GM19351 (cell line): Measurements from ENCODE around the gene SS18.

Experiments
- ATAC-seq: cut with Tn5 transposase; IDR thresholded peaks from one replicate; pipeline ENCODE4 v1.9.1; 2021; ENCODE audit warnings: mild to moderate bottlenecking, moderate library complexity; ENCODE audit not compliant: unreplicated experiment

SS18 gene

GRCh38 chr18:26073758-26074157 is 16.7 kb downstream of the SS18 start:
- ATAC-seq = no peak

GRCh38 chr18:26071725-26072124 is 18.7 kb downstream of the SS18 start:
- ATAC-seq = no peak

- no peak for ATAC-seq
Observed at GRCh38 chr18:26071020-26071419, 19.4 kb downstream of the SS18 start.

- ATAC-seq = no peak
Observed at GRCh38 chr18:26059357-26059756, 31.1 kb downstream of the SS18 start.

- no peak for ATAC-seq
Observed at GRCh38 chr18:26057344-26057773, 33.1 kb downstream of the SS18 start.

GRCh38 chr18:26056291-26056690 is 34.1 kb downstream of the SS18 start:
- ATAC-seq = no peak

- no peak for ATAC-seq
Observed at GRCh38 chr18:26052505-26052904, 37.9 kb downstream of the SS18 start.

GRCh38 chr18:26051843-26052242 is 38.6 kb downstream of the SS18 start:
- no peak for ATAC-seq

- no peak for ATAC-seq
Observed at GRCh38 chr18:26046419-26047077, 43.9 kb downstream of the SS18 start.

GRCh38 chr18:26044807-26045206 is 45.6 kb downstream of the SS18 start:
- no peak for ATAC-seq

GRCh38 chr18:26040051-26040656 is 50.3 kb downstream of the SS18 start:
- no peak for ATAC-seq

- ATAC-seq = no peak
Observed at GRCh38 chr18:26039203-26039602, 51.2 kb downstream of the SS18 start.

GRCh38 chr18:26036635-26037034 is 53.8 kb downstream of the SS18 start:
- no peak for ATAC-seq

GRCh38 chr18:26034850-26035497 is 55.4 kb downstream of the SS18 start:
- ATAC-seq = no peak

GRCh38 chr18:26022585-26022984 is 67.8 kb downstream of the SS18 start:
- no peak for ATAC-seq

GRCh38 chr18:26021061-26021754 is 69.2 kb downstream of the SS18 start:
- ATAC-seq = no peak

GRCh38 chr18:26017929-26018328 is 72.5 kb downstream of the SS18 start:
- ATAC-seq = no peak

GRCh38 chr18:26014462-26014861 is 76.0 kb downstream of the SS18 start:
- no peak for ATAC-seq

GRCh38 chr18:26008619-26009018 is 81.8 kb downstream of the SS18 start:
- ATAC-seq = no peak

- no peak for ATAC-seq
Observed at GRCh38 chr18:26008096-26008495, 82.3 kb downstream of the SS18 start.

GRCh38 chr18:26005950-26006349 is 84.5 kb downstream of the SS18 start:
- no peak for ATAC-seq

GRCh38 chr18:26004832-26005231 is 85.6 kb downstream of the SS18 start:
- ATAC-seq = no peak
